ENCODE results near the gene GHR. TPM values are rescaled to one million over a fixed set of nuclear protein-coding genes. Genes with fewer than 3 reads are reported as not detected.

The GHR gene
- total RNA-seq, 1 donor from 2014 or later: 2.3 TPM

GRCh38 chr5:42606464-42606869 is 183.2 kb downstream of the GHR start:
- Histone ChIP-seq H3K27me3 (ENCODE audit: insufficient read depth, low read length) (no peaks in the 10 kb centered on the region), H2AFZ (ENCODE audit: low read depth, low read length) (no peak overlapping the region), H3K79me2 (ENCODE audit: insufficient read depth, low read length) (no peaks in the 10 kb centered on the region), H3K27ac (ENCODE audit: low read depth, low read length) (no peak overlapping the region), H3K9me3 (ENCODE audit: insufficient read depth, low read depth, low read length) (no peaks in the 10 kb centered on the region), H3K4me3 (ENCODE audit: insufficient read depth, low read depth, low read length) (no peak overlapping the region), H3K4me2 (ENCODE audit: low read length) (no peak overlapping the region), H3K36me3 (ENCODE audit: insufficient read depth, low read length) (no peaks in the 10 kb centered on the region), H3K9ac (ENCODE audit: low read length) (no peak overlapping the region), H3K4me1 (ENCODE audit: insufficient read depth, low read length) (no peaks in the 10 kb centered on the region), H4K20me1 (ENCODE audit: insufficient read depth, low read length) (no peaks in the 10 kb centered on the region)
- Mint-ChIP-seq H3K27ac (ENCODE audit: unreplicated experiment) (no peak overlapping the region), H3K27me3 (ENCODE audit: low read depth, unreplicated experiment) (peaks cover 2% of the 10 kb centered on the region), H3K4me3 (ENCODE audit: unreplicated experiment) (no peak overlapping the region), H3K4me1 (ENCODE audit: low read depth, unreplicated experiment) (no peaks in the 10 kb centered on the region), H3K9me3 (ENCODE audit: unreplicated experiment) (peaks cover 7% of the 10 kb centered on the region), H3K36me3 (ENCODE audit: low read depth, unreplicated experiment) (peaks cover 2% of the 10 kb centered on the region)
- FAIRE-seq: no peak
- no peak for DNase-seq (ENCODE audit: low read depth)
- TF ChIP-seq, protein P1, sequence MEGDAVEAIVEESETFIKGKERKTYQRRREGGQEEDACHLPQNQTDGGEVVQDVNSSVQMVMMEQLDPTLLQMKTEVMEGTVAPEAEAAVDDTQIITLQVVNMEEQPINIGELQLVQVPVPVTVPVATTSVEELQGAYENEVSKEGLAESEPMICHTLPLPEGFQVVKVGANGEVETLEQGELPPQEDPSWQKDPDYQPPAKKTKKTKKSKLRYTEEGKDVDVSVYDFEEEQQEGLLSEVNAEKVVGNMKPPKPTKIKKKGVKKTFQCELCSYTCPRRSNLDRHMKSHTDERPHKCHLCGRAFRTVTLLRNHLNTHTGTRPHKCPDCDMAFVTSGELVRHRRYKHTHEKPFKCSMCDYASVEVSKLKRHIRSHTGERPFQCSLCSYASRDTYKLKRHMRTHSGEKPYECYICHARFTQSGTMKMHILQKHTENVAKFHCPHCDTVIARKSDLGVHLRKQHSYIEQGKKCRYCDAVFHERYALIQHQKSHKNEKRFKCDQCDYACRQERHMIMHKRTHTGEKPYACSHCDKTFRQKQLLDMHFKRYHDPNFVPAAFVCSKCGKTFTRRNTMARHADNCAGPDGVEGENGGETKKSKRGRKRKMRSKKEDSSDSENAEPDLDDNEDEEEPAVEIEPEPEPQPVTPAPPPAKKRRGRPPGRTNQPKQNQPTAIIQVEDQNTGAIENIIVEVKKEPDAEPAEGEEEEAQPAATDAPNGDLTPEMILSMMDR (IDR thresholded peaks at IDR 0.05; ENCODE audit: insufficient read depth, low read depth, low read length): no peak
- TF ChIP-seq EZH2 (IDR thresholded peaks at IDR 0.05; ENCODE audit: insufficient read depth, low read length): no peak

DNA sequence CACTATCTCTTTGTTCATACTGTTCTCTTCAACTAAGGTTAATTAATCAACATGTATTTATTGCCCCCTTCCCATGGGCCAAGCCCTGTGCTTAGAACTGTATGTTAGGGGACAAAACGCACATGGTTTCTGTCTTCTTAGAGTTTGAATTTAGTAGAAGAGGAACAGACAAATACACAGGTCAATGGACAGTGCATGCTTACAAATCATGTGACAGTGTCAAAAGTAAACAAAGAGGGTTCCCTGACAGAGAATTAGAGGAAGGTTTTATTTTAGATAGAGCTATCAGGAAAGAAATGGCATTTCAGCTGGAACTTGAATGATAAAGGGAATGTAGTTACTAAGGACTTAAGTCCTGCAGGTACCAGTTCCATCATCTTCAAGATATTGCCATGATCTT is 188.2 kb downstream of the GHR start:
- no peak for TF ChIP-seq EZH2 (IDR thresholded peaks at IDR 0.05; ENCODE audit: insufficient read depth, low read length)
- TF ChIP-seq, protein P1 (IDR thresholded peaks at IDR 0.05; ENCODE audit: insufficient read depth, low read depth, low read length): no peak
- no peak for DNase-seq (ENCODE audit: low read depth)
- no peaks in the 10 kb centered on the region for H3K9me3 ChIP-seq (ENCODE audit: insufficient read depth, low read depth, low read length)
- peaks cover 2% of the 10 kb centered on the region for H3K36me3 Mint-ChIP-seq (ENCODE audit: low read depth, unreplicated experiment)
- H3K27me3 ChIP-seq (ENCODE audit: insufficient read depth, low read length): no peaks in the 10 kb centered on the region
- no peaks in the 10 kb centered on the region for H4K20me1 ChIP-seq (ENCODE audit: insufficient read depth, low read length)
- no peak overlapping the region for H3K27ac Mint-ChIP-seq (ENCODE audit: unreplicated experiment)
- no peak overlapping the region for H3K4me2 ChIP-seq (ENCODE audit: low read length)
- no peak overlapping the region for H3K4me3 Mint-ChIP-seq (ENCODE audit: unreplicated experiment)
- no peak overlapping the region for H3K4me3 ChIP-seq (ENCODE audit: insufficient read depth, low read depth, low read length)
- no peak for FAIRE-seq
- peaks cover 4% of the 10 kb centered on the region for H3K27me3 Mint-ChIP-seq (ENCODE audit: low read depth, unreplicated experiment)
- H3K79me2 ChIP-seq (ENCODE audit: insufficient read depth, low read length): no peaks in the 10 kb centered on the region
- H3K9ac ChIP-seq (ENCODE audit: low read length): no peak overlapping the region
- peaks cover 8% of the 10 kb centered on the region for H3K4me1 Mint-ChIP-seq (ENCODE audit: low read depth, unreplicated experiment)
- H3K4me1 ChIP-seq (ENCODE audit: insufficient read depth, low read length): no peaks in the 10 kb centered on the region
- H3K36me3 ChIP-seq (ENCODE audit: insufficient read depth, low read length): no peaks in the 10 kb centered on the region
- no peak overlapping the region for H2AFZ ChIP-seq (ENCODE audit: low read depth, low read length)
- H3K27ac ChIP-seq (ENCODE audit: low read depth, low read length): no peak overlapping the region
- peaks cover 2% of the 10 kb centered on the region for H3K9me3 Mint-ChIP-seq (ENCODE audit: unreplicated experiment)

GRCh38 chr5:42612750-42613366 is 189.6 kb downstream of the GHR start:
- no peaks in the 10 kb centered on the region for H3K4me1 ChIP-seq (ENCODE audit: insufficient read depth, low read length)
- no peak for TF ChIP-seq EZH2 (IDR thresholded peaks at IDR 0.05; ENCODE audit: insufficient read depth, low read length)
- TF ChIP-seq, protein P1 (IDR thresholded peaks at IDR 0.05; ENCODE audit: insufficient read depth, low read depth, low read length): no peak
- H3K27ac Mint-ChIP-seq (ENCODE audit: unreplicated experiment): no peak overlapping the region
- no peak overlapping the region for H3K4me3 ChIP-seq (ENCODE audit: insufficient read depth, low read depth, low read length)
- no peak overlapping the region for H3K9ac ChIP-seq (ENCODE audit: low read length)
- H3K79me2 ChIP-seq (ENCODE audit: insufficient read depth, low read length): no peaks in the 10 kb centered on the region
- no peaks in the 10 kb centered on the region for H3K36me3 Mint-ChIP-seq (ENCODE audit: low read depth, unreplicated experiment)
- H3K4me3 Mint-ChIP-seq (ENCODE audit: unreplicated experiment): no peak overlapping the region
- no peaks in the 10 kb centered on the region for H3K9me3 Mint-ChIP-seq (ENCODE audit: unreplicated experiment)
- no peak overlapping the region for H2AFZ ChIP-seq (ENCODE audit: low read depth, low read length)
- no peaks in the 10 kb centered on the region for H3K27me3 ChIP-seq (ENCODE audit: insufficient read depth, low read length)
- no peaks in the 10 kb centered on the region for H3K9me3 ChIP-seq (ENCODE audit: insufficient read depth, low read depth, low read length)
- FAIRE-seq (peak; percentile 9), DNase-seq (ENCODE audit: low read depth) (peak; percentile 69)
- H4K20me1 ChIP-seq (ENCODE audit: insufficient read depth, low read length): no peaks in the 10 kb centered on the region
- no peaks in the 10 kb centered on the region for H3K36me3 ChIP-seq (ENCODE audit: insufficient read depth, low read length)
- H3K27ac ChIP-seq (ENCODE audit: low read depth, low read length): no peak overlapping the region
- peaks cover 9% of the 10 kb centered on the region for H3K4me1 Mint-ChIP-seq (ENCODE audit: low read depth, unreplicated experiment)
- peaks cover 4% of the 10 kb centered on the region for H3K27me3 Mint-ChIP-seq (ENCODE audit: low read depth, unreplicated experiment)
- no peak overlapping the region for H3K4me2 ChIP-seq (ENCODE audit: low read length)
